ENCODE measurements around the gene GNPNAT1. TPM values are rescaled to one million over a fixed set of nuclear protein-coding genes. Genes with fewer than 3 reads are reported as not detected.

GNPNAT1 gene
- polyA plus RNA-seq, 1 of the 3 experiments (the other 2 are of a cell fraction): 15.2 TPM

DNA sequence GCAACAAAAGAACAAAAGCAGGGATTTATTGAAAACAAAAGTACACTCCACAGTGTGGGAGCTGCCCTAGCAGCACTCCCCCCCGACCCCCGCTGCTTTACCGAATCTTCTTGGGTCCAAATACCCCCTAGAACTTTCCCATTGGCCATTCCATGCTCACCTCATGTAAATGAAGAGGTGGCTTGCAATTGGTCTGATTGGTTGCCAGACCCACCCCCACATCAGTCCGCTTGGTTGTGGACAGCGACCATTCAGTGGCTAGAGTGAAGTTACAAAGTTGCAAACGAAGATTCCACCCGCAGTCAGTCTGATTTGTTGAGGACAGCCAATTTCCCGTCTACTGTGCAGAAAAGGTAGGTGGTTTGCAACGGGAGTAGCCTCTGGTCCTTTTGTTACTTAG, 57.6 kb downstream of the GNPNAT1 start:
- no peak for DNase-seq
- WGBS (ENCODE audit: low lambda C conversion rate): 96% methylated on average over 9 of the region's 9 CpGs
- Histone ChIP-seq H3K9me2 (no peaks in the 10 kb centered on the region), H3K27me3 (ENCODE audit: insufficient read depth) (no peaks in the 10 kb centered on the region), H3K36me3 (replicated peaks in 1 of 2; ENCODE audit: control insufficient read depth in 1 of 2, insufficient read depth in 2 of 2, low read length in 1 of 2) (peaks cover 0 to 8% of the 10 kb centered on the region in 2 experiments), H3F3A (replicated peaks; ENCODE audit: insufficient read depth) (peaks cover 9% of the 10 kb centered on the region), H3K9me3 (no peaks in the 10 kb centered on the region), H3K9ac (no peak overlapping the region), H3K4me2 (no peak overlapping the region), H3K79me2 (ENCODE audit: insufficient read depth) (peaks cover 61% of the 10 kb centered on the region), H3K4me1 (ENCODE audit: control insufficient read depth in 1 of 2, insufficient read depth in 2 of 2, low read depth in 1 of 2, low read length in 1 of 2) (no peaks in the 10 kb centered on the region; a peak in 2 of 4 replicates), H2AFZ (ENCODE audit: low read depth) (no peak overlapping the region), H3K27ac (ENCODE audit: low read depth in 2 of 2, low read length in 1 of 2) (no peak overlapping the region), H3K4me3 (ENCODE audit: low read depth in 2 of 2, low read length in 1 of 2) (no peak overlapping the region), H4K20me1 (ENCODE audit: insufficient read depth) (no peaks in the 10 kb centered on the region)
- no peak for TF ChIP-seq GABPA (IDR thresholded peaks at IDR 0.05; ENCODE audit: low read depth)
- no peak for TF ChIP-seq TCF12 (IDR thresholded peaks at IDR 0.05)
- no peak for TF ChIP-seq RAD21 (IDR thresholded peaks at IDR 0.05; ENCODE audit: low read length)
- no peak for TF ChIP-seq MXI1 (IDR thresholded peaks at IDR 0.05; ENCODE audit: low read depth, low read length)
- TF ChIP-seq TAF1 (IDR thresholded peaks at IDR 0.05; ENCODE audit: borderline replicate concordance, low read depth, low read length): no peak
- TF ChIP-seq GATA2 (CRISPR knock-in tag; IDR thresholded peaks at IDR 0.05): no peak
- TF ChIP-seq FOSL2 (IDR thresholded peaks at IDR 0.05; ENCODE audit: borderline replicate concordance, low read depth): no peak
- TF ChIP-seq, protein P1, sequence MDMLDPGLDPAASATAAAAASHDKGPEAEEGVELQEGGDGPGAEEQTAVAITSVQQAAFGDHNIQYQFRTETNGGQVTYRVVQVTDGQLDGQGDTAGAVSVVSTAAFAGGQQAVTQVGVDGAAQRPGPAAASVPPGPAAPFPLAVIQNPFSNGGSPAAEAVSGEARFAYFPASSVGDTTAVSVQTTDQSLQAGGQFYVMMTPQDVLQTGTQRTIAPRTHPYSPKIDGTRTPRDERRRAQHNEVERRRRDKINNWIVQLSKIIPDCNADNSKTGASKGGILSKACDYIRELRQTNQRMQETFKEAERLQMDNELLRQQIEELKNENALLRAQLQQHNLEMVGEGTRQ (IDR thresholded peaks at IDR 0.05; ENCODE audit: borderline replicate concordance, low read depth, low read length): no peak
- no peak for TF ChIP-seq MEF2A (IDR thresholded peaks at IDR 0.05; ENCODE audit: borderline replicate concordance, low read depth)
- no peak for TF ChIP-seq ELF1 (IDR thresholded peaks at IDR 0.05)
- TF ChIP-seq SIN3A (IDR thresholded peaks at IDR 0.05; ENCODE audit: borderline replicate concordance, low read depth, low read length): no peak
- TF ChIP-seq NFIC (IDR thresholded peaks at IDR 0.05; ENCODE audit: borderline replicate concordance): no peak
- TF ChIP-seq, protein P2, sequence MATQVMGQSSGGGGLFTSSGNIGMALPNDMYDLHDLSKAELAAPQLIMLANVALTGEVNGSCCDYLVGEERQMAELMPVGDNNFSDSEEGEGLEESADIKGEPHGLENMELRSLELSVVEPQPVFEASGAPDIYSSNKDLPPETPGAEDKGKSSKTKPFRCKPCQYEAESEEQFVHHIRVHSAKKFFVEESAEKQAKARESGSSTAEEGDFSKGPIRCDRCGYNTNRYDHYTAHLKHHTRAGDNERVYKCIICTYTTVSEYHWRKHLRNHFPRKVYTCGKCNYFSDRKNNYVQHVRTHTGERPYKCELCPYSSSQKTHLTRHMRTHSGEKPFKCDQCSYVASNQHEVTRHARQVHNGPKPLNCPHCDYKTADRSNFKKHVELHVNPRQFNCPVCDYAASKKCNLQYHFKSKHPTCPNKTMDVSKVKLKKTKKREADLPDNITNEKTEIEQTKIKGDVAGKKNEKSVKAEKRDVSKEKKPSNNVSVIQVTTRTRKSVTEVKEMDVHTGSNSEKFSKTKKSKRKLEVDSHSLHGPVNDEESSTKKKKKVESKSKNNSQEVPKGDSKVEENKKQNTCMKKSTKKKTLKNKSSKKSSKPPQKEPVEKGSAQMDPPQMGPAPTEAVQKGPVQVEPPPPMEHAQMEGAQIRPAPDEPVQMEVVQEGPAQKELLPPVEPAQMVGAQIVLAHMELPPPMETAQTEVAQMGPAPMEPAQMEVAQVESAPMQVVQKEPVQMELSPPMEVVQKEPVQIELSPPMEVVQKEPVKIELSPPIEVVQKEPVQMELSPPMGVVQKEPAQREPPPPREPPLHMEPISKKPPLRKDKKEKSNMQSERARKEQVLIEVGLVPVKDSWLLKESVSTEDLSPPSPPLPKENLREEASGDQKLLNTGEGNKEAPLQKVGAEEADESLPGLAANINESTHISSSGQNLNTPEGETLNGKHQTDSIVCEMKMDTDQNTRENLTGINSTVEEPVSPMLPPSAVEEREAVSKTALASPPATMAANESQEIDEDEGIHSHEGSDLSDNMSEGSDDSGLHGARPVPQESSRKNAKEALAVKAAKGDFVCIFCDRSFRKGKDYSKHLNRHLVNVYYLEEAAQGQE (IDR thresholded peaks at IDR 0.05; ENCODE audit: low read depth, low read length): no peak
- TF ChIP-seq TEAD4 (IDR thresholded peaks at IDR 0.05; ENCODE audit: borderline replicate concordance, insufficient read depth): no peak
- TF ChIP-seq USF1 (IDR thresholded peaks at IDR 0.05; ENCODE audit: borderline replicate concordance, low read depth): no peak
- no peak for TF ChIP-seq CHD2 (IDR thresholded peaks at IDR 0.05; ENCODE audit: low read length, partially characterized antibody)
- no peak for TF ChIP-seq PBX3 (IDR thresholded peaks at IDR 0.05)
- TF ChIP-seq ZBTB33 (IDR thresholded peaks at IDR 0.05; ENCODE audit: borderline replicate concordance, low read depth): no peak
- TF ChIP-seq POLR2AphosphoS5 (IDR thresholded peaks at IDR 0.05; ENCODE audit: low read depth, low read length): no peak
- TF ChIP-seq, protein P3, sequence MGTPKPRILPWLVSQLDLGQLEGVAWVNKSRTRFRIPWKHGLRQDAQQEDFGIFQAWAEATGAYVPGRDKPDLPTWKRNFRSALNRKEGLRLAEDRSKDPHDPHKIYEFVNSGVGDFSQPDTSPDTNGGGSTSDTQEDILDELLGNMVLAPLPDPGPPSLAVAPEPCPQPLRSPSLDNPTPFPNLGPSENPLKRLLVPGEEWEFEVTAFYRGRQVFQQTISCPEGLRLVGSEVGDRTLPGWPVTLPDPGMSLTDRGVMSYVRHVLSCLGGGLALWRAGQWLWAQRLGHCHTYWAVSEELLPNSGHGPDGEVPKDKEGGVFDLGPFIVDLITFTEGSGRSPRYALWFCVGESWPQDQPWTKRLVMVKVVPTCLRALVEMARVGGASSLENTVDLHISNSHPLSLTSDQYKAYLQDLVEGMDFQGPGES (IDR thresholded peaks at IDR 0.05; ENCODE audit: low read depth, low read length): no peak
- POLR2A ChIA-PET: no interaction called here
- CTCF ChIA-PET: no interaction called here

Data from SK-N-SH (cell line).